H9 (cell line): ENCODE measurements around the gene PLCH2. TPM values are rescaled to one million over a fixed set of nuclear protein-coding genes. Genes with fewer than 3 reads are reported as not detected.

Experiments
- DNase-seq: peaks from one replicate; pipeline ENCODE4 v3.0.0-alpha.2; 2017
- H2AFZ ChIP-seq: one replicate; pipeline ENCODE4 v1.6.1; 2013; ENCODE audit warnings: mild to moderate bottlenecking, low read length, control low read depth, moderate library complexity
- H2AK5ac ChIP-seq: 2 replicates; pipeline ENCODE4 v1.6.1; 2013; ENCODE audit warnings: low read length, control low read depth, mixed read lengths; ENCODE audit not compliant: insufficient read length
- H2BK120ac ChIP-seq: one replicate; pipeline ENCODE4 v1.6.1; 2013; ENCODE audit warnings: low read depth, mild to moderate bottlenecking, low read length, control low read depth, inconsistent platforms; ENCODE audit not compliant: poor library complexity, severe bottlenecking
- H2BK12ac ChIP-seq: 2 replicates; pipeline ENCODE4 v1.6.1; 2013; ENCODE audit warnings: low read length, control low read depth, mixed read lengths, low read depth; ENCODE audit not compliant: insufficient read length
- H2BK15ac ChIP-seq: 2 replicates; pipeline ENCODE4 v1.6.1; 2013; ENCODE audit warnings: low read depth, low read length, control low read depth
- H2BK20ac ChIP-seq: one replicate; pipeline ENCODE4 v1.6.1; 2013; ENCODE audit warnings: low read depth, mild to moderate bottlenecking, low read length, control low read depth, inconsistent platforms; ENCODE audit not compliant: poor library complexity, severe bottlenecking
- H2BK5ac ChIP-seq: 2 replicates; pipeline ENCODE4 v1.6.1; 2013; ENCODE audit warnings: low read length, control low read depth, mixed read lengths; ENCODE audit not compliant: insufficient read length
- H3K14ac ChIP-seq: 2 replicates; pipeline ENCODE4 v1.6.1; 2013; ENCODE audit warnings: low read length, control low read depth; ENCODE audit not compliant: insufficient read depth
- H3K18ac ChIP-seq: 2 replicates; pipeline ENCODE4 v1.6.1; 2013; ENCODE audit warnings: low read depth, mild to moderate bottlenecking, mixed read lengths, low read length, control low read depth; ENCODE audit not compliant: insufficient read length
- H3K23ac ChIP-seq: 2 replicates; pipeline ENCODE4 v1.6.1; 2013; ENCODE audit warnings: low read length, control low read depth, mixed read lengths, low read depth; ENCODE audit not compliant: insufficient read length
- H3K23me2 ChIP-seq: 2 replicates; pipeline ENCODE4 v1.6.1; 2013; ENCODE audit warnings: low read depth, mild to moderate bottlenecking, mixed read lengths, low read length, control low read depth; ENCODE audit not compliant: insufficient read length, poor library complexity, severe bottlenecking
- H3K27ac ChIP-seq: 2 replicates; pipeline ENCODE4 v1.5.1; 2013; ENCODE audit warnings: low read length, control low read depth, mixed read lengths, low read depth; ENCODE audit not compliant: insufficient read length
- H3K27me3 ChIP-seq: 2 replicates; pipeline ENCODE4 v1.6.1; 2013; ENCODE audit warnings: low read length, control low read depth, inconsistent platforms; ENCODE audit not compliant: insufficient read depth
- H3K4ac ChIP-seq: 2 replicates; pipeline ENCODE4 v1.6.1; 2013; ENCODE audit warnings: low read depth, mild to moderate bottlenecking, control low read depth, inconsistent platforms, low read length, moderate library complexity
- H3K4me1 ChIP-seq: 2 replicates; pipeline ENCODE4 v1.6.1; 2013; ENCODE audit warnings: low read length, control low read depth, inconsistent platforms; ENCODE audit not compliant: insufficient read depth
- H3K4me2 ChIP-seq: 2 replicates; pipeline ENCODE4 v1.6.1; 2013; ENCODE audit warnings: low read length, control low read depth, mixed read lengths; ENCODE audit not compliant: insufficient read length, insufficient read depth
- H3K56ac ChIP-seq: 2 replicates; pipeline ENCODE4 v1.6.1; 2013; ENCODE audit warnings: low read depth, mild to moderate bottlenecking, mixed read lengths, low read length, control low read depth; ENCODE audit not compliant: insufficient read length
- H3K79me1 ChIP-seq: 2 replicates; pipeline ENCODE4 v1.6.1; 2013; ENCODE audit warnings: low read depth, mild to moderate bottlenecking, moderate library complexity, low read length, control low read depth, inconsistent platforms; ENCODE audit not compliant: insufficient read depth, poor library complexity, severe bottlenecking
- H3K79me2 ChIP-seq: 2 replicates; pipeline ENCODE4 v1.6.1; 2013; ENCODE audit warnings: low read length, control low read depth, inconsistent platforms; ENCODE audit not compliant: insufficient read depth
- H3K9ac ChIP-seq: 2 replicates; pipeline ENCODE4 v1.6.1; 2013; ENCODE audit warnings: low read length, control low read depth, mixed read lengths; ENCODE audit not compliant: insufficient read length; ENCODE audit errors: extremely low read depth
- H3K9me3 ChIP-seq: one replicate; pipeline ENCODE4 v1.6.1; 2013; ENCODE audit warnings: low read depth, low read length, inconsistent platforms; ENCODE audit not compliant: control insufficient read depth
- H3T11ph ChIP-seq: one replicate; pipeline ENCODE4 v1.6.1; 2013; ENCODE audit warnings: mild to moderate bottlenecking, low read length, control low read depth, inconsistent platforms
- H4K20me1 ChIP-seq: one replicate; pipeline ENCODE4 v1.6.1; 2013; ENCODE audit not compliant: control insufficient read depth, insufficient read length, insufficient read depth
- H4K5ac ChIP-seq: 2 replicates; pipeline ENCODE4 v1.6.1; 2013; ENCODE audit warnings: low read depth, mild to moderate bottlenecking, mixed read lengths, low read length, control low read depth; ENCODE audit not compliant: insufficient read length
- H4K8ac ChIP-seq: replicated peaks from 2 replicates; pipeline ENCODE4 v1.6.1; 2013; ENCODE audit warnings: low read length, control low read depth, mixed read lengths, low read depth; ENCODE audit not compliant: insufficient read length
- H4K91ac ChIP-seq: 2 replicates; pipeline ENCODE4 v1.6.1; 2013; ENCODE audit warnings: low read depth, mild to moderate bottlenecking, moderate library complexity, mixed read lengths, low read length, control low read depth; ENCODE audit not compliant: insufficient read length
- H3K27ac Mint-ChIP-seq, 3 experiments: 2 replicates in 2 of 3; 3 replicates in 1 of 3; pipeline ENCODE4 v1.8.0; 2020 to 2021; ENCODE audit warnings: mixed read lengths in 3 of 3, mild to moderate bottlenecking in 1 of 3, moderate library complexity in 1 of 3
- H3K27me3 Mint-ChIP-seq: 2 replicates; pipeline ENCODE4 v1.8.0; 2021; ENCODE audit warnings: low read depth, mild to moderate bottlenecking, moderate library complexity, mixed read lengths
- H3K36me3 Mint-ChIP-seq, 3 experiments: 2 replicates in 2 of 3; 3 replicates in 1 of 3; pipeline ENCODE4 v1.8.0; 2020 to 2021; ENCODE audit warnings: low read depth in 3 of 3, mixed read lengths in 3 of 3; ENCODE audit not compliant: insufficient read depth in 1 of 3
- H3K4me1 Mint-ChIP-seq, 2 experiments: 2 replicates each; pipeline ENCODE4 v1.8.0; 2020; ENCODE audit warnings: mixed read lengths in 2 of 2
- H3K4me3 Mint-ChIP-seq, 2 experiments: 2 replicates in 1 of 2; 3 replicates in 1 of 2; pipeline ENCODE4 v1.8.0; 2020 to 2021; ENCODE audit warnings: mild to moderate bottlenecking in 2 of 2, mixed read lengths in 2 of 2, moderate library complexity in 1 of 2
- H3K9me3 Mint-ChIP-seq, 2 experiments: 2 replicates in 1 of 2; 3 replicates in 1 of 2; pipeline ENCODE4 v1.8.0; 2020; ENCODE audit warnings: mild to moderate bottlenecking in 2 of 2, mixed read lengths in 2 of 2, moderate library complexity in 1 of 2
- WGBS: extraction: QIAGEN DNeasy Blood & Tissue Kit; methylation state at CpG from one replicate; pipeline ENCODE4 v1.1.7; 2013; ENCODE audit warnings: missing lambda C conversion rate, low lambda C conversion rate, mixed read lengths; ENCODE audit not compliant: insufficient read length; ENCODE audit errors: extremely low coverage; 5-methylcytosine and 5-hydroxymethylcytosine counted together
- total RNA-seq: library from RNA; stranded (reverse); gene quantifications from 2 replicates; pipeline ENCODE4 v1.2.1, GENCODE V29; 2021
- TF ChIP-seq, protein P1 (sequence below): fragments of 200-600 bp; sonication (generic); conservative IDR thresholded peaks from 3 replicates; pipeline ENCODE4 v1.8.0; 2021; ENCODE audit warnings: antibody characterized with exemption, mild to moderate bottlenecking

The PLCH2 gene
- total RNA-seq, 1 experiment from 2014 or later = 0.09 TPM

- no peak overlapping the region for H3K4me3 Mint-ChIP-seq
- H2BK5ac ChIP-seq = no peak overlapping the region
- H2BK120ac ChIP-seq = no peak overlapping the region
- no peaks in the 10 kb centered on the region for H3K23me2 ChIP-seq
- H2AK5ac ChIP-seq = no peak overlapping the region
- no peaks in the 10 kb centered on the region for H3K4me1 Mint-ChIP-seq
- no peaks in the 10 kb centered on the region for H3K79me2 ChIP-seq
- no peak overlapping the region for H3K27ac Mint-ChIP-seq
- no CpG with 5 or more reads among the region's 24 CpGs for WGBS
- H4K8ac ChIP-seq = no peak overlapping the region
- H3K9me3 Mint-ChIP-seq = no peaks in the 10 kb centered on the region
- TF ChIP-seq, protein P1, sequence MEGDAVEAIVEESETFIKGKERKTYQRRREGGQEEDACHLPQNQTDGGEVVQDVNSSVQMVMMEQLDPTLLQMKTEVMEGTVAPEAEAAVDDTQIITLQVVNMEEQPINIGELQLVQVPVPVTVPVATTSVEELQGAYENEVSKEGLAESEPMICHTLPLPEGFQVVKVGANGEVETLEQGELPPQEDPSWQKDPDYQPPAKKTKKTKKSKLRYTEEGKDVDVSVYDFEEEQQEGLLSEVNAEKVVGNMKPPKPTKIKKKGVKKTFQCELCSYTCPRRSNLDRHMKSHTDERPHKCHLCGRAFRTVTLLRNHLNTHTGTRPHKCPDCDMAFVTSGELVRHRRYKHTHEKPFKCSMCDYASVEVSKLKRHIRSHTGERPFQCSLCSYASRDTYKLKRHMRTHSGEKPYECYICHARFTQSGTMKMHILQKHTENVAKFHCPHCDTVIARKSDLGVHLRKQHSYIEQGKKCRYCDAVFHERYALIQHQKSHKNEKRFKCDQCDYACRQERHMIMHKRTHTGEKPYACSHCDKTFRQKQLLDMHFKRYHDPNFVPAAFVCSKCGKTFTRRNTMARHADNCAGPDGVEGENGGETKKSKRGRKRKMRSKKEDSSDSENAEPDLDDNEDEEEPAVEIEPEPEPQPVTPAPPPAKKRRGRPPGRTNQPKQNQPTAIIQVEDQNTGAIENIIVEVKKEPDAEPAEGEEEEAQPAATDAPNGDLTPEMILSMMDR = no peak
- no peaks in the 10 kb centered on the region for H3K4me1 ChIP-seq
- H2AFZ ChIP-seq = no peak overlapping the region
- H3K36me3 Mint-ChIP-seq = peaks cover 10 to 42% (median 30%) of the 10 kb centered on the region in 3 experiments; a peak in 6 of 7 replicates
- no peak overlapping the region for H3K4me2 ChIP-seq
- H3K23ac ChIP-seq = no peak overlapping the region
- H2BK12ac ChIP-seq = no peak overlapping the region
- H3K56ac ChIP-seq = no peak overlapping the region
- DNase-seq = no peak
- H4K20me1 ChIP-seq = no peaks in the 10 kb centered on the region
- H3K4ac ChIP-seq = no peak overlapping the region
- no peak overlapping the region for H3K14ac ChIP-seq
- H3K27me3 Mint-ChIP-seq = no peaks in the 10 kb centered on the region; the same call in 1 of the 2 replicates
- H2BK20ac ChIP-seq = no peak overlapping the region
- no peak overlapping the region for H3T11ph ChIP-seq
- H3K27me3 ChIP-seq = no peaks in the 10 kb centered on the region
- no peak overlapping the region for H2BK15ac ChIP-seq
- no peak overlapping the region for H3K27ac ChIP-seq
- H3K9me3 ChIP-seq = no peaks in the 10 kb centered on the region
- H3K79me1 ChIP-seq = no peaks in the 10 kb centered on the region
- H3K9ac ChIP-seq = no peak overlapping the region
- H3K18ac ChIP-seq = no peak overlapping the region
- H4K5ac ChIP-seq = no peak overlapping the region
- no peak overlapping the region for H4K91ac ChIP-seq
These were observed 32.1 kb downstream of the PLCH2 start for GRCh38 chr1:2508180-2508579.
